DMS53 (cell line): ENCODE results near the gene KCNMA1.

Source experiments
- DNase-seq: peaks from one replicate; lab custom pipeline; 2025; lab: John Stamatoyannopoulos, UW

KCNMA1 gene

DNA sequence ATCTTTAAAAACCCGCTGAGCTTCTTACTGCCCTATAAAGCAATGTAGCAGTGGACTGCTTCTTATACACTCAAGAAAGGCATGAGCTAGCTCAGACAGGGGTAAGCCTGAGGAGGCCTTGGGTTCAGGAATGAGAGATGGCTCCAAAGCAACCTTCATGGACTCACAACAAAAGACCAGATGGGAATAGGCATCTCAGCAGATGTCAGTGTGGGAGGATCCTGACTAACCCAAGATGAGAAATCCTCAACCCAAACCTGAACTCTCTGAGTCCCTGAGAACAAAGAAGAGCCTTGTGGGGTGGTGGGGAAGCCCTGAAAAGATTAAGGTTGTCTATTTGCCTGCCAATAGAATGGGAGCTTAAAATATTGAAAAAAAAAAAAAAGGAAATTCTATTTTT is 807.4 kb downstream of the KCNMA1 start:
- no peak for DNase-seq

GRCh38 chr10:76829724-76830123 is 807.9 kb downstream of the KCNMA1 start:
- no peak for DNase-seq
